NCI-H1048 (cell line): Measurements from ENCODE around the gene LMBR1.
"Not testable (repeated sequence)": the region's sequence is repeated elsewhere in the genome, so short reads cannot be mapped to it uniquely, and the experiment has no call there.

Source experiments
- DNase-seq: peaks from one replicate; lab custom pipeline; 2025; lab: John Stamatoyannopoulos, UW

The LMBR1 gene

GRCh38 chr7:156906200-156906649 lies 13.2 kb upstream of the LMBR1 start:
- DNase-seq, result no peak

GRCh38 chr7:156903232-156903909 lies 10.4 kb upstream of the LMBR1 start:
- DNase-seq, result no peak

- not testable (repeated sequence) for DNase-seq
Measured at GRCh38 chr7:156900093-156900492, 7.1 kb upstream of the LMBR1 start.

GRCh38 chr7:156898938-156899337 lies 6.0 kb upstream of the LMBR1 start:
- no peak for DNase-seq

GRCh38 chr7:156897673-156898072 lies 4.7 kb upstream of the LMBR1 start:
- no peak for DNase-seq

- DNase-seq, result no peak
Measured at GRCh38 chr7:156896388-156897022, 3.5 kb upstream of the LMBR1 start.

GRCh38 chr7:156895024-156895780 lies 2.2 kb upstream of the LMBR1 start:
- no peak for DNase-seq

GRCh38 chr7:156892081-156892800 lies 742 bp downstream of the LMBR1 start:
- DNase-seq, result no peak

GRCh38 chr7:156889746-156890145 lies 3.2 kb downstream of the LMBR1 start:
- DNase-seq, result no peak

GRCh38 chr7:156889089-156889488 lies 3.9 kb downstream of the LMBR1 start:
- DNase-seq, result no peak

GRCh38 chr7:156886020-156886795 lies 6.8 kb downstream of the LMBR1 start:
- DNase-seq, result no peak

- no peak for DNase-seq
Measured at GRCh38 chr7:156881679-156882078, 11.3 kb downstream of the LMBR1 start.

- no peak for DNase-seq
Measured at GRCh38 chr7:156875766-156876165, 17.2 kb downstream of the LMBR1 start.

- DNase-seq, result not testable (repeated sequence)
Measured at GRCh38 chr7:156868363-156868762, 24.6 kb downstream of the LMBR1 start.

- DNase-seq, result no peak
Measured at GRCh38 chr7:156865493-156865892, 27.5 kb downstream of the LMBR1 start.

- not testable (repeated sequence) for DNase-seq
Measured at GRCh38 chr7:156862022-156862421, 31.0 kb downstream of the LMBR1 start.

GRCh38 chr7:156861212-156861611 lies 31.8 kb downstream of the LMBR1 start:
- no peak for DNase-seq

GRCh38 chr7:156860099-156860498 lies 32.9 kb downstream of the LMBR1 start:
- not testable (repeated sequence) for DNase-seq

- DNase-seq, result no peak
Measured at GRCh38 chr7:156858523-156858922, 34.5 kb downstream of the LMBR1 start.

GRCh38 chr7:156857757-156858156 lies 35.2 kb downstream of the LMBR1 start:
- DNase-seq, result no peak

GRCh38 chr7:156854654-156855053 lies 38.3 kb downstream of the LMBR1 start:
- DNase-seq, result no peak

- no peak for DNase-seq
Measured at GRCh38 chr7:156848979-156849378, 44.0 kb downstream of the LMBR1 start.
